Jurkat, Clone E6-1 (cell line): ENCODE data around the gene HIVEP3.

Source experiments
- DNase-seq: peaks from one replicate; pipeline ENCODE4 v3.0.0-alpha.2; 2011; ENCODE audit warnings: low read depth, low spot score
- H3K4me3 ChIP-seq: 2 replicates; pipeline ENCODE4 v1.5.1; 2011; ENCODE audit warnings: mild to moderate bottlenecking, low read length, control low read depth, moderate library complexity

HIVEP3 gene

DNA sequence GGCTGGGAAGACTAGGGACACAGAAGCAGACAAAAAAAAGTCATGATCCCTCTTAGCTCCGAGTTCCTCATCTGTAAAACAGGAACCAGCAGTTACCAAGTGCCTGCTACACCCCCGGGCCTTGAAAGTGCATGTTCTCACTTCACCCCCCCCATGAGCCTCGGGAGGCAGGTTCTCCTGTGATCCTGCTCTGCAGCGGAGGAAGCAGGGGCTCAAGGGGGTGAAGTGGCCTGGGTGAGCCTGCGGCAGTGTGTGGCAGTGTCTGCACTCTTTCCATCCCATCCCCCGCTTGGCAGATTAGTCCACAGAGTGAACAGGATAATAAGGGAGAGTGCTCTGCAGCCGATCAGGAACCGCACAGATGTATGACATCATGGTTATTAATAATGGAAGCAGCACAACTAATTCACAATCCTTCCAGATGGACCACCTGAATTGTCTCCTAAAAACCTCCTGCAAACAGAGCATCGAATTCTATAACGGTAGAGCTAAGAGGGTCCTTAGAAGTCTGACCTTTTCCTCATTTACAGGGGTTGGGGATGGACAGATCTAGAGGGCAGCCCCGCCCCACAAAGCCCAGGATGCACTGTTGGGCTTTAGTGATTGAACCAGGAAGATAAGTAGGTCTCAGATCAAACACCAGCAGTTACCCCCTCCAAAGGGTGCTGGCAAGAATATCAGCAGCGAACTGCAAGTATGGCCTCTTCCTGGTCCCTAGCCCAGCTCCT lies 260.1 kb downstream of the HIVEP3 start:
- no peak for DNase-seq
- no peak overlapping the region for H3K4me3 ChIP-seq

DNA sequence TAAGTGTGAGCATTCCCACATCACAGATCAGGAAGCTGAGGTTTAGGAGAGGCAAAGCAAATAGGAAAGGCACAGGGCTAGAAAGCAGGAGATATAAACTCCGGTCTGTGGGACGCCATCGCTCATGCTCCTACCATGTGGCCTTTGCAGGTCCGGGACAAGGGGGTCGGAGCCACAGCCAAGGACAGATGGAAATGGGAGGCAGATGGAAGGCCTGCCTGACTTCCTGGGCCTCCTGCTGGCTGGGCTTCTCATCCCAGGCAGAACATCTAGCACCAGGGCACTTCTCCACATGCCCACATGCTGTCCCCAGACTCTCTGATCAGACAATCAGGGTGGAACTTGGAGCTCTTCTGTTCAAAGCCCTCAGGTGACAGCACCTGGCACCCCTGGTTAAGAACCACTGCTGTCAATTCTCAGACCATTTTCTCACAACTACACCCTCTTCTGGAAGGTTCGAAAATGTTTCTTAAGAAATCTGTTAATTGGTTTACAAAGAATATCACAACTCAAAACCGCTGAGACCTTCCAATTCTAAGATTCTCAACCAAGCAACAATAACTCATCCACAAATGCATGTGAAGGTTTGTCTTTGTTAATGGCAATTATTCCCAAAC lies 260.9 kb downstream of the HIVEP3 start:
- no peak for DNase-seq
- H3K4me3 ChIP-seq = no peak overlapping the region

DNA sequence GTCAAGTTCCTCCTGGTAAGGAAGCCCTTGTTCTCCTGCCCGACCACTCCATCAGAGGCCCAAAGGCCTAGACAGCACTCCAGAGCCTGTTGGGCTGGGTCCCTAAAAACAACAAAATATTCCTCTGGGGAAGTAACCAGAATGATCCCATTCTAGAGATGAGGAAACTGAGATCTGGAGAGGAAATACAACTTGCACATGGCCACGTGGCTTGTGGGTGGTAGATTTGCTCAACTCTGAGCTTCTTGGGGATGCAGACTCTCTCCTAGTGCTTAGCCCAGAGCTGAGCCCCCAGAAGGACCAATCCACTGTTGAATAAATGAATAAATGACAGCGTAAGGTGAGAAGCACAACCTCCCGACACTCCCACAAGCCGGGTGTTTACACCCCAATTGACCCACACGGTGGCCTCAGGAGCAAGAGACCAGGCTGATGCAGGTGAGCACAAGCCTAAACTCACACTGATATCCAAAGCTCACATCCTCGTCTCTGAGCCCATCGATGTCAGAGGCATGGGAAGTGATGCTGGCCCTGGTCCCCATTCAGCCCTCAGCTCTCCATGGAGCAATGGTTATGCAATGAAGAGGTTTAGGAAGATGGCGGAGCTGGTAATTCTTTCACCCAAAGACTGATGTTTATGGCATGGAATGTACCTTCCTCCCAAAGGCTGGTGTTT lies 261.8 kb downstream of the HIVEP3 start:
- no peak for DNase-seq
- no peak overlapping the region for H3K4me3 ChIP-seq

GRCh38 chr1:41656068-41656467 lies 262.7 kb downstream of the HIVEP3 start:
- no peak for DNase-seq
- no peak overlapping the region for H3K4me3 ChIP-seq

DNA sequence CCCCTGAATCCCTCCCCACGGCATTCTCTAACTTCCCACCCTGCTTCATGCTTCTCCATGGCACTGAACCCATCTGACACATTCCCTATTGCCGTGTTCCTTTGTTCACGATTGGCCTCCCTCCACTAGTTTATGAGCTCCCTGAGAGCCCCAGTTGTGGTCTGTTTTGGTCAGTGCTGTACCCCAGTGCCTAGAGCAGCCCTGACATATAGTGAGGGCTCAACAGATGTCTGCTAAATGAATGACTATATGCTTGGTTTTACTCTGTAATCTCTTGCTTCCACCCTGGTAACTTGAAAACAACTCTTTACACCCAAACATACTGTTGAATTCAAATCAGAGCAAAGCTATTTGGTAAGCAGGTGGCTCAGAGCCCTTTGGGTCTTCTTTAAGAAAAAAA lies 263.1 kb downstream of the HIVEP3 start:
- DNase-seq = no peak
- no peak overlapping the region for H3K4me3 ChIP-seq

DNA sequence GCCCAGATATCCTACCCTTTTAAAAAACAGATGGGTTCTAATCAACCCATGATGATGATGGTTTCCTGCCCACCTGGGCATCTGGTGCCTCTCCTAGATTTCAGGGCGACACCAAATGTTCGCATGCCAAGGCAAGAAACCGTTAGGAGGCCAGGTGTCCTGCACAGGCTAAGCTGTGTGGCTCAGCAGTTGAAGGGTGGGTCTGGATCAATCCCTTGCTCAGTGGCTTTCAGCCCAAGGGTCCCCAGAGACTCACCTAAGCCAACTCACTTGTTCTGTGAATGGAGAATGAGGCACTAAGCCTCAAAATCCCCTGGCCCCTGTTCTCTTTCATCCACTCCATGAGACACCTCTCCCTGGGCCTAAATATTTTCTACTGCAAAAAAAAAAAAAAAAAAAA lies 265.1 kb downstream of the HIVEP3 start:
- no peak overlapping the region for H3K4me3 ChIP-seq
- DNase-seq = peak; percentile 45

GRCh38 chr1:41652384-41653265 lies 266.1 kb downstream of the HIVEP3 start:
- H3K4me3 ChIP-seq = no peak overlapping the region
- DNase-seq = no peak

DNA sequence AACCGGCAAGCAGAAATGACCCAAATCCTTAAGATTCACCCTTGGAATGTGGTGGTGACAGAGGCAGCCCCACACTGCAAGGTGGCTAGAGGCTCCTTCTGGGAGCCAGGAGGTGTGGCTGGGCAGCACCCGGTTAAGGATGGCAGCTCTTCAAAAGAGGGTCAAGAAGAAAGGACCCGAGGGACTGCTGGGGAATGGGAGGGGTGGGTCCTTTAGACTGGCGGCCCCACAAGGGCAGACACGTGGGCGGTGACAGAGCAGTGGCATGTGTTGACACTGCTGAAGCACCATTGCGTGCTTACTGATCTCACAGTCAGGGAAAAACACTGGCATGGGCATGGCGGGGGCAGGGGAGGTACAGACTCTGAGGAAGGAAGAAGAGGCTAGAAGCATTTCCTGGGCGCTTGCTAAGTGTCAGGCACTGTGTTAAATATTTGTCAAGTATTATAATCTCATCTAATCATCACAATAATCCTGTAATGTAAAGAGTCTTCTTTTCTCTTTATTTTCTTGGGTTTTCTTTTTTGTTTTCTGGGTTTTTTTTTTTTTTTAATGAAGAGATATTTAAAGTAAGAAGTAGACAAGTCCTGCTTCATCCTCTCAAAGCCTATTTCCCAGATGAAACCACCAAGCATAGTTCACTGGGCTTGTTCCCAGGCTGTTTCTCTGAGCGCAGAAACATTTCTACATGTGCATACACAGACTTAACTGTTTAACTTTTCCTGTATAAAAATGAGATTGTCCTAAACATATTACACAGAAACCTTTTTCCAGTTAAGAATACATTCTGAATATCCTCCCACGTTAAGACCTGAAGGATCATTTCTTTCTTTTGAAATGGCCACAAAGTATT lies 268.5 kb downstream of the HIVEP3 start:
- DNase-seq = no peak
- H3K4me3 ChIP-seq = no peak overlapping the region

DNA sequence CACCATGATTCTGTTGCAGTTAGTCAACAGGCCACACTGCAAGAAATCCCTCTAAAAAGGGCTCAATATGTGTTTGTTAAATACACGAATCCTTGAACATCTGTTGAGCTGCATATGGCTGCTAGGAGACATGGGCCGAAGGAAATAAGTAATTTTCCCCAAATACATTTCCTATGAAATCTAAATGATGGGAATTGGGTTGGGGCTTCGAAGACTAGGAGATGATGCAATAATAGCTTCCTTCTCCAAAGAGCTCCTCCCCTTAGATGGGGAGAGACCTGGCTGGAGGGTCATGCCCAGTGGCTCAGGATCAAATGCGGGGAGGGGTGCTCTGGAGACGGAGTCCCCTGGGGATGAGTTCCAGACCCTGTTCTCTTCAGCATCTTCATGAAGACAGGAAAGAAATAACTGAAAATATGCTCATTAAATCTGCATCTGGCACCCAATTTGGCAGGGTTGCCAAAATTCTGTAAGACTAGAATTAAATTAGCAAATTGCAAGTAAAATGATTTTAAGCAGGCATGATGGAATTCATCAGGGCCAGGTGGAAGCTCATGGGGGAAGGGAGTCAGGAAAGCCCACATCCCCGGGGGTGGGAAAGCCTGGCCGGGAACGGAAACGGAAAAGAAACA lies 269.2 kb downstream of the HIVEP3 start:
- no peak for DNase-seq
- no peak overlapping the region for H3K4me3 ChIP-seq

GRCh38 chr1:41648844-41649243 lies 269.9 kb downstream of the HIVEP3 start:
- no peak overlapping the region for H3K4me3 ChIP-seq
- no peak for DNase-seq

- DNase-seq = no peak
- H3K4me3 ChIP-seq = no peak overlapping the region
Measured at GRCh38 chr1:41648230-41648629, 270.5 kb downstream of the HIVEP3 start.

DNA sequence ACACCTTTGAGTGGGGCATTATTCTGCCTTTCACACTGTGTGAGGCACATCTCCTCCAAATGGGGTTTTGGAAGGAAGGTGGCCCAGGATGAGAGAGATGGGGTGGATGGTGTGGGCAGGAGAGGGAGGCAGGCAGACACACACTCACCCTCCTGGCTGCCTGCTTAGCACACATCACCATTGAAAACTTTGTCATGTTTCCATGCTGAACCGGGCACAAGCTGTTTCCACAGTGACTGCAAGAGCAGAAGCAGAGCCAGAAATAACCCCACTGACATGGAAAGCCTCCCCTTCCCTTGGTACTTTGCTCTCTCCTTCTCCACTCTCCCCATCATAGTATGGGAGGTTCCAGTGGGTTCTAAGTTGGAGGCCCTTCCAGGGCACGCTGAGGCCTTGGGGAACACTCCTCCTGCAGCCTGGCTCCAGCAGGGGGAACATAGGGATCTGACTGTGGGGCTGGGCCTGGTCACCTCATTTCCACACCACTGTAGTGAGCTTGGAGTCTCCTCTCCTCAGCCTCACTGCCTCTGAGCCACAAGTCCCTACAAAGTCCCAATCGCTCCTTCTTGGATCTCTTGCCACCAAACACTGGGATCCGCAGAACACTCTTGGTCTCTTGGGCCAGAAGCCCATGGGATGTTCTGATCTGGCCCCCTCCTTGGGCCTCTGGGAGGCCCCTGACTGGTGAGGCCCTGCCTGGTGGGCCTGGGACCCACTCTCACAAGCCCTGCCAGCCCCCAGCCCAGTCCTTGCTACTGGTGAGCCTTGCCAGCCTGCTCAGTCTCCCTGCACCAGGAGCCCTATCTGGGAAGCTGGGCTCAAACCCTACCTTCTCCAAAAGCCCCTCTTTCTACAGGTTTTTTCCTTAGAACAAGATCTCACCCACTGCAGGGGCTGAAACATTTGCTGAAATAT lies 271.2 kb downstream of the HIVEP3 start:
- DNase-seq = no peak
- H3K4me3 ChIP-seq = no peak overlapping the region

DNA sequence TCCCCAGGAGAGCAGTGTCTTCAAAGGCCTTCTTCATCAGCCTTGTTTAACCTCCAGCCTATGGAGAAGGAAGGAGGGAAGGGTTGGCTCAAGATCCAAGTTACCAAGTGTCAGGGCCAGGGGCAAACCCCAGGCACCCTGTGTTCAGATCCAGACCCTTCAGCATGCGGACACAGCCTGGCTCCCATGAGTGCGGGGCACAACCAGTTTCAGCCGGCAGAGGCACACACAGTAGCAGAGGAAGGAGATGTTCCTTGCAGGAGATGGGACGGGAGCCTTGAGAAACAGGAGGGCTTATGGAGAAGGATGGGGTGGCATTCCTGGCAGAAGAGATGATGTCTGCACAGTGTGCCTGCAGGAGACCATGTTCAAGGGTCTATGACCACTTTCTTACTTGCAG lies 272.5 kb downstream of the HIVEP3 start:
- DNase-seq = no peak

DNA sequence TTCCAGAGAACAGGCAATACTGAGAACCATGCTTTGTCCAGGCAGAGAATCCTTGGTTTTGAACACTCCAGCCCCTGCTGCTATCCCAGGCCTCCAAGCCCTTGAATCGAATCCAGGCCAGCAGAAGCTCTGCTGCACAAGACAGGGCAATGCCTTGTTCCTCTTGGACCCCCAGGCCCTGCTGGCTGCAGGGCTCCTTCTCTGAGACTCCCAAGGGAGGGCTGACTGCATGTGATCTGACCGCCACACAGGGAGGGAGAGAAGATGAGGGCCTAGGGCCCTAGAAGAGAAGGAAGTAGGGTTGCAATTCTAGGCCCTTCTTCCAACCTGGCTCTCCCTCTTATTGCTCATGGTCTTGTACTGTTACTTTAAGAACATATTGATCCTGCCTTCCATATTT lies 273.7 kb downstream of the HIVEP3 start:
- DNase-seq = no peak
- H3K4me3 ChIP-seq = no peak overlapping the region

More for the DNA sequence above, 272.5 kb downstream of the HIVEP3 start:
- H3K4me3 ChIP-seq = no peak overlapping the region

GRCh38 chr1:41642922-41643821 lies 275.6 kb downstream of the HIVEP3 start:
- DNase-seq = no peak
- H3K4me3 ChIP-seq = no peak overlapping the region

GRCh38 chr1:41641941-41642527 lies 276.7 kb downstream of the HIVEP3 start:
- H3K4me3 ChIP-seq = no peak overlapping the region
- DNase-seq = no peak
